NT2/D1 (cell line): ENCODE data around the gene L3MBTL1.

Experiments used
- YY1 ChIP-seq: IDR thresholded peaks from 2 replicates; pipeline ENCODE4 v1.6.1; 2011; ENCODE audit not compliant: insufficient read length, insufficient read depth
- ZNF274 ChIP-seq: IDR thresholded peaks from 2 replicates; pipeline ENCODE4 v1.6.1; 2011; ENCODE audit warnings: mild to moderate bottlenecking, low read depth, low read length

- TF ChIP-seq YY1 (no peak), ZNF274 (no peak)
These were observed 31.6 kb downstream of the L3MBTL1 start for GRCh38 chr20:43538878-43539700.
